A549 (cell line): ENCODE data around the gene TSPAN5. TPM values are rescaled to one million over a fixed set of nuclear protein-coding genes. Genes with fewer than 3 reads are reported as not detected.

Experiments
- ATAC-seq, 2 experiments: fragments of 200-7000 bp in 1 of 2; fragments of >200 bp in 1 of 2; cut with Nextera tagmentation in 1 of 2; cut with Tn5 transposase in 1 of 2; 3 replicates each; pipeline versions ENCODE4 v1.8.0 to v1.9.1; 2018 to 2020; ENCODE audit warnings: mild to moderate bottlenecking in 1 of 2, moderate library complexity in 1 of 2
- CTCF ChIA-PET: fragments of 300-600 bp; sonication (Branson Sonifier 250); formaldehyde crosslinking; extraction: SDS; loops from one replicate; lab custom pipeline; 2021; ENCODE audit warnings: antibody characterized with exemption, inconsistent platforms; lab: Yijun Ruan, JAX
- POLR2A ChIA-PET: fragments of 350-600 bp; formaldehyde crosslinking; extraction: SDS; loops from one replicate; lab custom pipeline; 2021; ENCODE audit warnings: antibody characterized with exemption, inconsistent platforms; lab: Yijun Ruan, JAX
- DNase-seq, 2 experiments: peaks; one replicate each; pipeline versions ENCODE4 v3.0.0 to v3.0.0-alpha.2; 2011 to 2016; ENCODE audit warnings: low read depth in 1 of 2, low spot score in 1 of 2
- FAIRE-seq: peaks from 2 replicates; lab custom pipeline; 2011; peaks lifted over from hg19 to GRCh38; lab: Jason Lieb, UNC
- H3K27ac ChIP-seq, 2 experiments: fragments of >200 bp; sonication (Bioruptor Twin); formaldehyde crosslinking; 3 replicates each; pipeline ENCODE4 v1.5.1; 2016 to 2017
- H3K4me1 ChIP-seq: fragments of >200 bp; sonication (Bioruptor Twin); formaldehyde crosslinking; 3 replicates; pipeline ENCODE4 v1.6.1; 2016
- H3K4me2 ChIP-seq: fragments of >200 bp; sonication (Bioruptor Twin); formaldehyde crosslinking; 3 replicates; pipeline ENCODE4 v1.6.1; 2016
- H3K4me3 ChIP-seq: fragments of >200 bp; sonication (Bioruptor Twin); formaldehyde crosslinking; 3 replicates; pipeline ENCODE4 v1.5.1; 2016
- H3K9me3 ChIP-seq: fragments of >200 bp; sonication (Bioruptor Twin); formaldehyde crosslinking; 3 replicates; pipeline ENCODE4 v1.6.1; 2016
- ATOH8 ChIP-seq: fragments of 250-450 bp; sonication (Bioruptor Pico); IDR thresholded peaks from 2 replicates; pipeline ENCODE4 v1.5.0; 2020; ENCODE audit warnings: low read depth, mild to moderate bottlenecking, moderate library complexity
- CBX2 ChIP-seq: fragments of 200-600 bp; sonication (generic); IDR thresholded peaks from 2 replicates; pipeline ENCODE4 v1.6.1; 2016; ENCODE audit warnings: low read depth, mild to moderate bottlenecking, borderline replicate concordance
- CBX8 ChIP-seq: fragments of 200-600 bp; sonication (generic); IDR thresholded peaks from 2 replicates; pipeline ENCODE4 v1.6.1; 2016
- CHD2 ChIP-seq: fragments of 150-350 bp; IDR thresholded peaks from 2 replicates; pipeline ENCODE4 v1.6.1; 2014; ENCODE audit warnings: low read length; ENCODE audit not compliant: partially characterized antibody
- CHD4 ChIP-seq: fragments of 200-600 bp; sonication (generic); IDR thresholded peaks from 2 replicates; pipeline ENCODE4 v1.6.1; 2016; ENCODE audit warnings: antibody characterized with exemption, mild to moderate bottlenecking, borderline replicate concordance
- EHF ChIP-seq: fragments of 250-450 bp; sonication (Bioruptor Pico); IDR thresholded peaks from 2 replicates; pipeline ENCODE4 v1.5.0; 2020; ENCODE audit warnings: mild to moderate bottlenecking
- EHMT2 ChIP-seq: fragments of 200-600 bp; sonication (generic); IDR thresholded peaks from 2 replicates; pipeline ENCODE4 v1.6.1; 2016; ENCODE audit warnings: antibody characterized with exemption, low read depth, mild to moderate bottlenecking, moderate library complexity
- FOSL2 ChIP-seq, 2 experiments: fragments of 450-650 bp in 1 of 2; fragments of >200 bp in 1 of 2; sonication (Bioruptor Twin) in 1 of 2; formaldehyde crosslinking; IDR thresholded peaks; 2 replicates each; pipeline versions ENCODE4 v1.5.0 to v1.6.1; 2016 to 2020; ENCODE audit warnings: mild to moderate bottlenecking in 1 of 2, moderate library complexity in 1 of 2
- HEYL ChIP-seq: fragments of 250-450 bp; sonication (Bioruptor Pico); IDR thresholded peaks from 2 replicates; pipeline ENCODE4 v1.8.0; 2021; ENCODE audit warnings: mild to moderate bottlenecking, moderate library complexity
- HOXA7 ChIP-seq: fragments of 250-450 bp; sonication (Bioruptor Pico); IDR thresholded peaks from 2 replicates; pipeline ENCODE4 v1.5.0; 2020; ENCODE audit warnings: mild to moderate bottlenecking, moderate library complexity
- HOXB5 ChIP-seq: fragments of 250-450 bp; sonication (Bioruptor Pico); IDR thresholded peaks from 2 replicates; pipeline ENCODE4 v1.5.0; 2020; ENCODE audit warnings: mild to moderate bottlenecking, moderate library complexity
- KDM1A ChIP-seq: fragments of 200-600 bp; sonication (generic); IDR thresholded peaks from 2 replicates; pipeline ENCODE4 v1.6.1; 2016; ENCODE audit warnings: low read depth, mild to moderate bottlenecking
- KDM5A ChIP-seq: fragments of 200-600 bp; sonication (generic); IDR thresholded peaks from 2 replicates; pipeline ENCODE4 v1.6.1; 2016; ENCODE audit warnings: antibody characterized with exemption, mild to moderate bottlenecking
- NPAS2 ChIP-seq: fragments of 250-450 bp; sonication (Bioruptor Pico); IDR thresholded peaks from 2 replicates; pipeline ENCODE4 v1.8.0; 2022; ENCODE audit warnings: mild to moderate bottlenecking, moderate library complexity, borderline replicate concordance
- PHF8 ChIP-seq: fragments of 200-600 bp; sonication (generic); IDR thresholded peaks from 2 replicates; pipeline ENCODE4 v1.6.1; 2016; ENCODE audit warnings: low read depth, mild to moderate bottlenecking, antibody characterized with exemption, moderate library complexity, borderline replicate concordance
- POLR2AphosphoS2 ChIP-seq: conservative IDR thresholded peaks from 2 replicates; pipeline ENCODE4 v1.6.1; 2012; ENCODE audit warnings: low read length, improper control_type of control experiment, inconsistent platforms
- RARB ChIP-seq: fragments of 250-450 bp; sonication (Bioruptor Pico); IDR thresholded peaks from 2 replicates; pipeline ENCODE4 v1.8.0; 2021; ENCODE audit warnings: mild to moderate bottlenecking, moderate library complexity
- TP53 ChIP-seq: fragments of 250-450 bp; sonication (Bioruptor Pico); IDR thresholded peaks from 2 replicates; pipeline ENCODE4 v1.5.0; 2021; ENCODE audit warnings: mild to moderate bottlenecking, moderate library complexity
- ZSCAN20 ChIP-seq: fragments of 250-450 bp; sonication (Bioruptor Pico); IDR thresholded peaks from 2 replicates; pipeline ENCODE4 v1.8.0; 2022; ENCODE audit warnings: mild to moderate bottlenecking, moderate library complexity
- WGBS: methylation state at CpG from one replicate; pipeline ENCODE4 v1.1.6; 2017; ENCODE audit errors: missing lambda C conversion rate; 5-methylcytosine and 5-hydroxymethylcytosine counted together
- polyA plus RNA-seq, 4 experiments: library from polyadenylated mRNA; depleted of rRNA in 3 of 4; stranded (reverse); fragments of >200 nt; fragmentation: RNase III in 1 of 4; extraction: RNeasy Plus Mini Kit Qiagen cat#74134 plus additional on column Dnase treatment in 1 of 4; gene quantifications; 2 replicates in 3 of 4; 3 replicates in 1 of 4; pipeline ENCODE4 v1.2.3, GENCODE V29; 2011 to 2017
- TF ChIP-seq, protein P1 (sequence below): fragments of 200-600 bp; sonication (generic); IDR thresholded peaks from 2 replicates; pipeline ENCODE4 v1.6.1; 2016; ENCODE audit warnings: antibody characterized with exemption, mild to moderate bottlenecking, moderate library complexity
- TF ChIP-seq, protein P2 (sequence below): fragments of 150-350 bp; IDR thresholded peaks from 2 replicates; pipeline ENCODE4 v1.6.1; 2014; ENCODE audit warnings: low read depth, mild to moderate bottlenecking, low read length
- TF ChIP-seq, protein P3 (sequence below): fragments of >200 bp; sonication (Bioruptor Twin); formaldehyde crosslinking; IDR thresholded peaks from 3 replicates; pipeline ENCODE4 v1.5.1; 2016

Gene TSPAN5
- polyA plus RNA-seq, 2 of the 4 experiments (the other 2 are of a cell fraction), result 9.5 to 12.4 TPM

DNA sequence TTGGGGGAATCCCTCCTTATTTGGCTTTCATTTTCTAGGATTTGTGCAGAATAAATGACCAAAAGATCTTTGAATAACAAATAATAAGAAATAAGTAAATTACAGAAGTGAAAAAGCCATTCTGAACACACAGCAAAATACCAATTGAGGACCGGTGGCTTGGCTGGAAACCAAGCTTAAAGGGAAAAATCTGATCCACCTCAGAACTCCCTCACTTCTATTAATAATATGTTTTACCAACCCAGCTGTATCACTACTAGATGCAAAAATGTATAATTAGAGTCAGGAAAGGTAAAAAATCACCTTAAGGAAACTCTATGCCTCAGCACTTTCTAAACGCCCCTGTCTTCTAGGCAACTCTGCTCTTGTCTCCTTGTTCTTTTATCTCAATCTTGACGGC is 77.3 kb downstream of the TSPAN5 start (continued):
- TF ChIP-seq, protein P1, sequence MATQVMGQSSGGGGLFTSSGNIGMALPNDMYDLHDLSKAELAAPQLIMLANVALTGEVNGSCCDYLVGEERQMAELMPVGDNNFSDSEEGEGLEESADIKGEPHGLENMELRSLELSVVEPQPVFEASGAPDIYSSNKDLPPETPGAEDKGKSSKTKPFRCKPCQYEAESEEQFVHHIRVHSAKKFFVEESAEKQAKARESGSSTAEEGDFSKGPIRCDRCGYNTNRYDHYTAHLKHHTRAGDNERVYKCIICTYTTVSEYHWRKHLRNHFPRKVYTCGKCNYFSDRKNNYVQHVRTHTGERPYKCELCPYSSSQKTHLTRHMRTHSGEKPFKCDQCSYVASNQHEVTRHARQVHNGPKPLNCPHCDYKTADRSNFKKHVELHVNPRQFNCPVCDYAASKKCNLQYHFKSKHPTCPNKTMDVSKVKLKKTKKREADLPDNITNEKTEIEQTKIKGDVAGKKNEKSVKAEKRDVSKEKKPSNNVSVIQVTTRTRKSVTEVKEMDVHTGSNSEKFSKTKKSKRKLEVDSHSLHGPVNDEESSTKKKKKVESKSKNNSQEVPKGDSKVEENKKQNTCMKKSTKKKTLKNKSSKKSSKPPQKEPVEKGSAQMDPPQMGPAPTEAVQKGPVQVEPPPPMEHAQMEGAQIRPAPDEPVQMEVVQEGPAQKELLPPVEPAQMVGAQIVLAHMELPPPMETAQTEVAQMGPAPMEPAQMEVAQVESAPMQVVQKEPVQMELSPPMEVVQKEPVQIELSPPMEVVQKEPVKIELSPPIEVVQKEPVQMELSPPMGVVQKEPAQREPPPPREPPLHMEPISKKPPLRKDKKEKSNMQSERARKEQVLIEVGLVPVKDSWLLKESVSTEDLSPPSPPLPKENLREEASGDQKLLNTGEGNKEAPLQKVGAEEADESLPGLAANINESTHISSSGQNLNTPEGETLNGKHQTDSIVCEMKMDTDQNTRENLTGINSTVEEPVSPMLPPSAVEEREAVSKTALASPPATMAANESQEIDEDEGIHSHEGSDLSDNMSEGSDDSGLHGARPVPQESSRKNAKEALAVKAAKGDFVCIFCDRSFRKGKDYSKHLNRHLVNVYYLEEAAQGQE, result no peak
- no peak for TF ChIP-seq HEYL
- TF ChIP-seq NPAS2 (CRISPR knock-in tag), result no peak
- TF ChIP-seq EHMT2, result no peak
- no peak for TF ChIP-seq CBX8
- no peak for TF ChIP-seq KDM5A
- TF ChIP-seq HOXA7 (CRISPR knock-in tag), result no peak
- TF ChIP-seq ATOH8, result no peak
- TF ChIP-seq, protein P2, sequence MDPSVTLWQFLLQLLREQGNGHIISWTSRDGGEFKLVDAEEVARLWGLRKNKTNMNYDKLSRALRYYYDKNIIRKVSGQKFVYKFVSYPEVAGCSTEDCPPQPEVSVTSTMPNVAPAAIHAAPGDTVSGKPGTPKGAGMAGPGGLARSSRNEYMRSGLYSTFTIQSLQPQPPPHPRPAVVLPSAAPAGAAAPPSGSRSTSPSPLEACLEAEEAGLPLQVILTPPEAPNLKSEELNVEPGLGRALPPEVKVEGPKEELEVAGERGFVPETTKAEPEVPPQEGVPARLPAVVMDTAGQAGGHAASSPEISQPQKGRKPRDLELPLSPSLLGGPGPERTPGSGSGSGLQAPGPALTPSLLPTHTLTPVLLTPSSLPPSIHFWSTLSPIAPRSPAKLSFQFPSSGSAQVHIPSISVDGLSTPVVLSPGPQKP, result no peak
- TF ChIP-seq RARB (CRISPR knock-in tag), result no peak
- TF ChIP-seq CHD2, result no peak
- TF ChIP-seq, protein P3, sequence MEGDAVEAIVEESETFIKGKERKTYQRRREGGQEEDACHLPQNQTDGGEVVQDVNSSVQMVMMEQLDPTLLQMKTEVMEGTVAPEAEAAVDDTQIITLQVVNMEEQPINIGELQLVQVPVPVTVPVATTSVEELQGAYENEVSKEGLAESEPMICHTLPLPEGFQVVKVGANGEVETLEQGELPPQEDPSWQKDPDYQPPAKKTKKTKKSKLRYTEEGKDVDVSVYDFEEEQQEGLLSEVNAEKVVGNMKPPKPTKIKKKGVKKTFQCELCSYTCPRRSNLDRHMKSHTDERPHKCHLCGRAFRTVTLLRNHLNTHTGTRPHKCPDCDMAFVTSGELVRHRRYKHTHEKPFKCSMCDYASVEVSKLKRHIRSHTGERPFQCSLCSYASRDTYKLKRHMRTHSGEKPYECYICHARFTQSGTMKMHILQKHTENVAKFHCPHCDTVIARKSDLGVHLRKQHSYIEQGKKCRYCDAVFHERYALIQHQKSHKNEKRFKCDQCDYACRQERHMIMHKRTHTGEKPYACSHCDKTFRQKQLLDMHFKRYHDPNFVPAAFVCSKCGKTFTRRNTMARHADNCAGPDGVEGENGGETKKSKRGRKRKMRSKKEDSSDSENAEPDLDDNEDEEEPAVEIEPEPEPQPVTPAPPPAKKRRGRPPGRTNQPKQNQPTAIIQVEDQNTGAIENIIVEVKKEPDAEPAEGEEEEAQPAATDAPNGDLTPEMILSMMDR, result no peak

DNA sequence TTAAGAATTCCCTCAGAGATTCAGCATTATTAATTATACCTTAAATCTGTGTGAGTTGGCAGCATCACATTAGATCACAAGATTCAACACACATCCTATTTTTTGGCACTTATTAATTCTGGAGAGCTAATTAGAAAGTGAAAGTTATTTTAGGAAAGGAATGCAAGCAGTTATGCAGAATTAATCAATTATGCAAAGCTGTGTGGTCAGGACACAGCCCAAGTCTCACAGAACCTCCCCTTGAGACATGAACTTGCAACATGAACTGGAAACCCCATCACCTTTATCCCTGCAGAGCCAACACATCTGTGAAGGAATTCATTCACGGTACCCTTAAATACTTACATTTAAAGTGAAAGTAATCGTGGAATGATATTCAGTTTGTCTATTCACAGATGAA is 80.5 kb downstream of the TSPAN5 start:
- Histone ChIP-seq H3K4me1 (no peaks in the 10 kb centered on the region), H3K9me3 (no peaks in the 10 kb centered on the region), H3K4me3 (no peak overlapping the region), H3K4me2 (no peak overlapping the region), H3K27ac (no peak overlapping the region)
- TF ChIP-seq ZSCAN20 (CRISPR knock-in tag) (no peak), FOSL2 (IDR thresholded peaks at IDR 0.05) (no peak), FOSL2 (CRISPR knock-in tag; IDR thresholded peaks at IDR 0.05) (no peak), HOXB5 (no peak), CBX2 (no peak), RARB (CRISPR knock-in tag) (no peak), POLR2AphosphoS2 (no peak), KDM1A (no peak), PHF8 (no peak), CHD4 (no peak), EHF (no peak), TP53 (CRISPR knock-in tag) (no peak), CBX8 (no peak)
- ChIA-PET POLR2A (no interaction called here), CTCF (no interaction called here)
- 73% methylated on average over 2 of the region's 2 CpGs for WGBS
- ATAC-seq, result no peak
- no peak for FAIRE-seq
- DNase-seq, result no peak
